DND-41 (cell line): Measurements from ENCODE around the gene GPR162.

Experiments
- CTCF ChIP-seq: IDR thresholded peaks from 2 replicates; pipeline ENCODE4 v1.5.1; 2012; ENCODE audit warnings: borderline replicate concordance, low read length, moderate library complexity, mild to moderate bottlenecking; ENCODE audit not compliant: poor library complexity, severe bottlenecking; ENCODE audit errors: extremely low read depth
- EZH2 ChIP-seq: IDR thresholded peaks from 3 replicates; pipeline ENCODE4 v1.6.1; 2012; ENCODE audit warnings: borderline replicate concordance, low read depth, mild to moderate bottlenecking, moderate library complexity, low read length, inconsistent platforms; ENCODE audit not compliant: severe bottlenecking

- no peak for TF ChIP-seq CTCF
- no peak for TF ChIP-seq EZH2
These were observed 39.8 kb downstream of the GPR162 start for GRCh38 chr12:6861391-6861790.
